RPMI7951 (cell line): ENCODE data around the gene DOCK1. TPM values are rescaled to one million over a fixed set of nuclear protein-coding genes. Genes with fewer than 3 reads are reported as not detected.

Source experiments
- DNase-seq: peaks from one replicate; pipeline ENCODE4 v3.0.0-alpha.2; 2012; ENCODE audit warnings: low read depth
- total RNA-seq: library from RNA; depleted of rRNA; stranded (reverse); fragments of >200 nt; shearing (Covaris generic); gene quantifications from 2 replicates; pipeline ENCODE4 v1.2.3, GENCODE V29; 2014

The DOCK1 gene
- total RNA-seq, 1 experiment from 2014 or later = 15.7 TPM

- DNase-seq = no peak
These were observed 129.6 kb downstream of the DOCK1 start for GRCh38 chr10:127034790-127035189.

- no peak for DNase-seq
These were observed 130.6 kb downstream of the DOCK1 start for GRCh38 chr10:127035827-127036226.

DNA sequence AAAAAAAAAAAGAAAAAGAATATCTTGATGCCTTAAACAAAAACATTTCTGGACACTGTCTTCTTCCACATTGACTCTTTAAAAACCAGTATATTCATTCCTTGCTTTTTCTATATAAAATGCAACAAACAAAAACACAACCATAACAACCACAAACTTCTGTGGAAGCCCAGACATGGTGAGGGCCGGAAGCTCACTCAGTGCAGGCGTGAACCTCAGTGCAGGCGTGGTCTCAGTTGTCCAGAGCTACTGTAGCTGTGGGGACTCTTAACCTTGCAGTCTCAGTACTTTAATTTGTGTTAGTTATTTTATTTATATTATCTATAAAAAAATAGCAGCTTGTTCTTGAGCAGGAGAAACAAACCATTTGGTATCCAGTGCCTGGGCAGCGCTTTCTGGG, 131.8 kb downstream of the DOCK1 start:
- DNase-seq = no peak

GRCh38 chr10:127039435-127039834, 134.2 kb downstream of the DOCK1 start:
- DNase-seq = no peak

- DNase-seq = no peak
These were observed 135.5 kb downstream of the DOCK1 start for GRCh38 chr10:127040756-127041155.

DNA sequence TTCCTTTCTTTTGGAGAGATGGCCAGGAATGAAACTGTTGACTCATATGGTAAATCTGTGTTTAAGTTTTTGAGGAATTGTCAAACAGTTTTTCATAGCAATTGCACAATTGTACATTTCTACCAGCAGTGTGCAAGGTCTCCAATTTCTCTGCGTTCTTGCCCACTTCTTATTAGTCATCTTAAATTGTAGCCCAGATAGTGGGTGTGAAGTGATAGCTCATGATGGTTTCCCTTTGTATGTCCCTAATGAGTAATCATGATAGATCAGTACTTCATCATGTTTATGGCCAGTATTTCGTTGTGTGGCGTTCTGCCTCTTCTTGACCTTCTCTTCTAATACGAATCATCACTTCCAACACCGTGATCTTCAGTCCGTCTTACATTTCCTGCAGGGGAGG, 136.3 kb downstream of the DOCK1 start:
- DNase-seq = peak; percentile 61

- DNase-seq = no peak
These were observed 138.1 kb downstream of the DOCK1 start for GRCh38 chr10:127043301-127043700.

- DNase-seq = no peak
These were observed 139.0 kb downstream of the DOCK1 start for GRCh38 chr10:127044186-127044585.

GRCh38 chr10:127046975-127047877, 142.0 kb downstream of the DOCK1 start:
- no peak for DNase-seq

- no peak for DNase-seq
These were observed 142.6 kb downstream of the DOCK1 start for GRCh38 chr10:127047878-127048238.

- DNase-seq = no peak
These were observed 143.4 kb downstream of the DOCK1 start for GRCh38 chr10:127048630-127049029.

DNA sequence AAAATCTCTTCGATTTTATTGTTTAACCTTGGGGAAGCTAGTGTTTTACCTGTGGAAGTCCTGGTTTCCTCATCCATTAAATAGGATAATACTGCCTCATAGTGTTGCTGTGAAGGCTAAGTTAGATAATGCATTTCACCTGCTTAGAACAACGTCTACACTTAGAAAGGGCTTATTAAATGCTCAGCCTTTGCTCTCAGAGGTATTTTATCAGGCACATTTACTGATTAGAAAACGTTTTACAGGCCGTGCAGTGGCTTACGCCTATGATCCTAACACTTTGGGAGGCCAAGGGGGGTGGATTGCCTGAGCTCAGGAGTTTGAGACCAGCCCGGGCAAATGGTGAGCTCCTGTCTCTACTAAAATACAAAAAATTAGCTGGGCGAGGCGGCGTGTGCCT, 146.8 kb downstream of the DOCK1 start:
- no peak for DNase-seq

- no peak for DNase-seq
These were observed 150.0 kb downstream of the DOCK1 start for GRCh38 chr10:127055263-127055662.

DNA sequence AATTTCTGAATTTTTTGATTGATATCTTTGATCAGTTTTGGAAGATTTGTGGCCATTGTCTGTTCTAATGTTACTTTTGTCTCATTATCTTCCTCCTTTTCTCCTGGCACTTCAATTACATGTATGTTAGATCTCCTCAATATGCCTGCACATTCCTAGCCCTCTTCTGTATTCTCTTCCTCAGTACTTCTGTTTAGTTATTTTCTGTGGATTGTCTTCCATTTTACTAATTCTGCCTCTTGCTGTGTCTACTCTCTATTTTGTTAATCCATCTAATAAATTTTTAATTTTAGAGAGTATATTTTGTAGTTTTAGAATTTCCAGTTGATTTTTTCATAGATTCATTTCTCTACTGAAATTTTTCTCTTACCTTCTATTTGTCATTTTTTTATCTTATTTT, 154.1 kb downstream of the DOCK1 start:
- DNase-seq = no peak

GRCh38 chr10:127063762-127064161, 158.5 kb downstream of the DOCK1 start:
- DNase-seq = no peak

DNA sequence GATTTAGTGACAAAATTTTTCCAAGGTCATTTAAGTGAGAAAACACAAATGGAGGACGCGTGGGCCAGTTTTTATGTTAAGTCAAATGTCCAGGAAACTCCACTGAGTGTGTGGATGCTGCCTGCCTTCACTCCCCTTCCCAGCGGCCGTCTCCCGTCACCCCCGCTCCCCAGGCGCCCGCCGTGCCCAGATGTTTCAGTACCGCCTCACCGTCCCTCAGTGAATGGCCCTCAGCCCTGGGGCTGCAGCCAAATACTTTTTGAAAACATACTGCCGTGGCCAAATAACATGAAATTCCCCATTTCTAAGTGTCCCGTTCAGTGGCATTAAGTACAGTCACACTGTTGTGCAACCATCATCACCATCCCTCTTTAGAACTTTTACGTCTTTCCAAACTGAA, 159.2 kb downstream of the DOCK1 start:
- DNase-seq = no peak

GRCh38 chr10:127067542-127068194, 162.4 kb downstream of the DOCK1 start:
- no peak for DNase-seq

DNA sequence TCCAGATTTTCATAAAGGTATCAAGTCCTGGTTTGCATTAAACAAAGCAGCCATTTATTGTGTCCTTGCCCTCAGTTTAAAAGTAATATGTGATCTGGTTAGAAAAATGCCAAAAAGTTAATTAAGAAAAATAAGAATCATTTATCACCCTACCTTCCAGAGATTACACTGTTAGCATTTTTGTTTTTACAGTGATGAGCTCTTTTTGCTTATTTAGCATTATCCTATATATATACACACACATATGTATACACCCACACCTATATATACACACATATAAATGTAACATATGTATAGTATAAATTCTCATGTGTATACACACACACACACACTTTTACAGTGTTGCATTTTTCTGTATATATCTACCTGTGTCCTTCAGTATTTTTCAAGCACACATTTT, 163.3 kb downstream of the DOCK1 start:
- no peak for DNase-seq

GRCh38 chr10:127069436-127069835, 164.2 kb downstream of the DOCK1 start:
- no peak for DNase-seq

GRCh38 chr10:127071126-127071525, 165.9 kb downstream of the DOCK1 start:
- no peak for DNase-seq

DNA sequence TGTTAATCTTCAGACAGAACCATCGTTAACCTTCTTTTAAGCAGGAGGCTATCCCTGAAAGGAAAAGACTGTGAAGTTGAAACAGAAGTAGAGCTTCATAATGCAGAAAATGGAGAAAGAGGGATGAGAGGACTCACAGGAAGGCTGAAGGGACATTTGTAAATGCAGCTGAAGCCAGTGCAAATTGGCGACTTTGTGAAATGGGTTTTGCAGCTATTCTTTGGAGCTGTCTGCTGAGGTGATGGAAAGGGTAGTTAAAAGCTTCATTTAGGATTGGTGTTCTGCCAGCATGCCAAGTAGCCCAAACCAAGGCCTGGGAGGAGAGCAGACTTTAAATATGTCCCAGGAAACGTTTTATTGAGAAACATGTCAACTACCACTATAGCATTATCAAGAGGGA, 168.4 kb downstream of the DOCK1 start:
- no peak for DNase-seq

DNA sequence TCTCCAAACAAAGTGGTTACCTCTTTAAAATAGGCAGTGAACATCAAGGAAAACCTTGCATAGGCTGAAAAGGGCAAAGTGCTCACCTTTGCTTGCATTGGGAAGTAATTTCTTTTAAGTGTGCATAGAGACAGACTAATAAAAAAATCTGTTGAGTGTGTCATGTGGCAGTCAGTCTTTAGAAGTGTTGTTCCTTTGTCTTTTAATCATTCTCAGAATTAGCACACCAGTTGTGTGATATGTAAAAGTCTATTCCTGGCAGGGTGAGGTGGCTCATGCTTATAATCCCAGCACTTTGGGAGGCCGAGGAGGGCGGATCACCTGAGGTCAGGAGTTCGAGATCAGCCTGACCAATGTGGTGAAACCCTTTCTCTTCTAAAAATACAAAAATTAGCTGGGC, 174.2 kb downstream of the DOCK1 start:
- DNase-seq = no peak

DNA sequence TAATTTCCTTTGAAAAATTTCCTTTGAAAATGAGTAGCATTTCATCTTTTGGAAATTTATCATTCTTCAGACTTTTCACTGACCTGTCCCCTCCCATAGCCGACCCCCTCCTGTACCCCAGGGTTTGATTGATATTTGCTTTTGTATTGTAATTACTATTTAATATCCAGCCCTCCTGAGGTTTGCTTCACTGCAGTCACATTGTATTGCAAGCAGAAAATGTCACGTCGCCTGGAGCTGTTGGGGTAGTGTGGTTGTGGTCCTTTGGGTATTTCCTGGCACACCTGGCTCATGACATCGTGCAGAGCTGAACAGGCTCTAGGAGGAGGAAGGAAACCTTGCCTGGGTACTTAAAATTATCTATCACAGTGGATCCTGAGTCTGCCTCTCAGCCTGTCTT, 175.1 kb downstream of the DOCK1 start:
- DNase-seq = no peak
